GM21528 (cell line): ENCODE results near the gene SCN3A.

Source experiments
- ATAC-seq: cut with Tn5 transposase; IDR thresholded peaks from one replicate; pipeline ENCODE4 v1.9.1; 2021; ENCODE audit warnings: mild to moderate bottlenecking, moderate library complexity; ENCODE audit not compliant: unreplicated experiment, low FRiP score

The SCN3A gene

DNA sequence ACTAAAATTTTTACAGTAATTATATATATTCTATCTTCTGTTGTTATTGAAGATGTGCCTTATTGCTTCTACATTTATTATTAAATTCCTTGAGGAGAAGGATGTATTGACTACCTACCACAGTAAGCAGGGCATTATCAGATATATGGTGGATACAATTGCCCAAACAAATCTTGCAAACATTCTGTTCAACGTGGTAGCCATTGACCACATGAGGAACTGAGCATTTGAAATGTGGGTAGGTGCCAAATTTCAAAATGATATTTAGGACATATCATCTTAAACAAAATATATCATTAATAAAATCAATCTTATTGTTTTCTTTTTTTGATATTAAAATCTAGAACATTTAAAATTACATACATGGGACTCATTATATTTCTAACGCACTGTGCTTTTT, 11.1 kb downstream of the SCN3A start:
- ATAC-seq = peak; percentile 38

- no peak for ATAC-seq
These were observed 12.6 kb downstream of the SCN3A start for GRCh38 chr2:165191096-165191728.

- ATAC-seq = no peak
These were observed 18.2 kb downstream of the SCN3A start for GRCh38 chr2:165185633-165186032.

DNA sequence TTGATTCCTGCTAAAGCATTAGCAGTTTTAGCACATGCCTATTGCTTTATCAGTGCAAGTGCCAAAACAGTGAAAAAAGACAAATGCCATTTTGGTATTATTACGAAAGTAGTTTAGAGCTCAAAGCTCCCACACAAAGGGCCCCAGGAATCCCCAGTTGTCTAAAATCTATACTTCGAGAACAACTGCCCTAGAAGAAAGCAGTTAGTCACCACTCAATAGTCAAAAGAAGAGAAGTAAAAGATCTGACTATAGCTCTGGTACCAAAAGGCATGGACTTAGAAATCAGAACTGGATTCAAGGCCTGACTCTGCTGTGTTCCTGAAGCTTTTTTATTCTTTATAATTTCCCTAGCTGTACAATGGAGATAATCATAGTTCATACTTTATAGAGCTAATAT, 21.8 kb downstream of the SCN3A start:
- no peak for ATAC-seq

- no peak for ATAC-seq
These were observed 27.1 kb downstream of the SCN3A start for GRCh38 chr2:165176780-165177179.

GRCh38 chr2:165173215-165173614, 30.6 kb downstream of the SCN3A start:
- peak; percentile 84 for ATAC-seq

DNA sequence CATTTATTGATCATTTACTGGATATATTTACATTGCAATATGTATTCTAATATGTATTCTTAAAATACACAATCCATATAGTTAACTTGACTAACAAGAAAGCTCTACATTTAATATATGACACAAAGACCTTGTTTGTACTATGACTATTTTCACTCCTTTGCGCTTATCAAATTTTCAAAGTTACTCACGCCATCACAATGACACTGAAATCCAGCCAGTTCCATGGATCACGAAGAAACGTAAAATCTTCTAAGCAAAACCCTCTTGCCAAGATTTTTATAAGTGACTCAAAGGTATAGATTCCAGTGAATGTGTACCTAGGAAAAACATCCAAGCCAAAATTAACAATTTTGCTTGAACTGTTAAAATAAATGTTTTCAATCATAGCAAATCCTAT, 39.6 kb downstream of the SCN3A start:
- ATAC-seq = no peak

GRCh38 chr2:165163761-165164160, 40.1 kb downstream of the SCN3A start:
- no peak for ATAC-seq

- no peak for ATAC-seq
These were observed 41.4 kb downstream of the SCN3A start for GRCh38 chr2:165162466-165162865.

GRCh38 chr2:165161510-165161909, 42.3 kb downstream of the SCN3A start:
- ATAC-seq = no peak

GRCh38 chr2:165157160-165157559, 46.7 kb downstream of the SCN3A start:
- ATAC-seq = no peak

DNA sequence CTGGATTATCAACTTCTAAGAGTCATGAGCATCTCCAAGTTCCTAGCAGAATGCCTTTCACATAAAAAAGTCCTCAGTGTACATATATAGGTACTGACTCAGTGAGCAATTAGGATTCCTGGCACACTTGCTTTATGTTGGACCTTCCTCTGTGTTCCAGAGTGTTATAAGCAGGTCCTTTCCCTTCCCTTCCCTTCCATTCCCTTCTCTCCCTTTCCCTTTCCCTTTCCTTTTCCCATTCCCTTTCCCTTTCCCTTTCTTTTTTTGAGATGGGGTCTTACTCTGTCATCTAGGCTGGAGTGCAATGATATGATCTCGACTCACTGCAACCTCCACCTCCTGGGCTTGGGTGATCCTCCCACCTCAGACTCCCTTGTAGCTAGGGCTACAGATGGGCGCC, 48.7 kb downstream of the SCN3A start:
- ATAC-seq = no peak

GRCh38 chr2:165149439-165149838, 54.4 kb downstream of the SCN3A start:
- ATAC-seq = peak; percentile 97

- no peak for ATAC-seq
These were observed 56.4 kb downstream of the SCN3A start for GRCh38 chr2:165147186-165148045.

DNA sequence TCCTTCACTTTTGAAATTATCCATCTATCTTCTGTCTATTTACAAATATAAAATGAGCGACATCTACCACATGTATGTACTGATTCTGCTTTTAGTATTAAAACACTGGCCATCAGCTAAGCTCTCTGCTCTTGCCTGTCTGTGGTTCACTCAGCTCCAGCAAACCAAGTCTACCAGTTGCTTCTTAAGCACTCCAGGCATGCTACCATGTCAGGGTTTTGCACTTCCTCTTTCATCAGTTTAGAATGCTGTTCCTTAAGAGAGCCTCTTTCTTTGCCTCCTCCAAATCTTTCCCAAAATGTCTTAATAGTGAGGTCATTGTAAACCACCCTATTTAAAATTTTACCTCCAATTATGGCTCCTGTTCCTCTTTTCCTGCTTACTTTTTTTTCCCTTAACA, 59.5 kb downstream of the SCN3A start:
- peak; percentile 73 for ATAC-seq

DNA sequence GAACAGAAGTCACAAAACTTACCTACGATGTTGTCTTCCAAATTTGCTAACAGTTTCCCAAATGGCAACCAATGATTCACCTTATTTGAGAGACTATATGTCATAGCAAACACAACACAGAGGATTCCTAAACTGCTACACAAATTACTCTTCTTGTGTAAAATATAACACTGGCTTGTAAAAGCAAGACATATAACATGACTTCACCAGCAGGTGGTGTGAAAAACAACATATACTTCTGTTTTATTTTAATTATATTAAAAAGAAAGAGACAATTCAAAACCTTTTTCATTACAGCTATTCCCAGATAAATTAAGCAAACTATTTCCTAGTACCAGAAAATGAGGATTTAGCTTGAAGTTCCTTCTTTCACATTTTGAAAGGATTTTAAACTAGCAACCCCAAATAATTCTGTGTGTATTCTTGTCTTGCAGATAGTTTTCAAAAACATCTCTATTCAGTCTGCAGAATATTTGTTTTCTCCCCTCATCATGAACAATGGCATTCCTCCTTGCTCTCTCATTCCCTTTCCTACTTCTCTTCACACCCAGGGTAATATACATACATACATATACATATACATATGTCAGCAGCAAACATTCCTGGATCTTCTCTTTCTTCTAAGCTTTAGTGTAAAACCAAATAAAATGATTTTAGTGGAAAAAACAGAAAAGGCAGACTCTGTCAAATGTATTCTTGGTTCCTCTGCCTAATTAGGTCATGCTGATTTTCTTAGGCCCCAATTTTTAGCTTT, 62.1 kb downstream of the SCN3A start:
- ATAC-seq = no peak

- ATAC-seq = no peak
These were observed 77.6 kb downstream of the SCN3A start for GRCh38 chr2:165126244-165126643.

DNA sequence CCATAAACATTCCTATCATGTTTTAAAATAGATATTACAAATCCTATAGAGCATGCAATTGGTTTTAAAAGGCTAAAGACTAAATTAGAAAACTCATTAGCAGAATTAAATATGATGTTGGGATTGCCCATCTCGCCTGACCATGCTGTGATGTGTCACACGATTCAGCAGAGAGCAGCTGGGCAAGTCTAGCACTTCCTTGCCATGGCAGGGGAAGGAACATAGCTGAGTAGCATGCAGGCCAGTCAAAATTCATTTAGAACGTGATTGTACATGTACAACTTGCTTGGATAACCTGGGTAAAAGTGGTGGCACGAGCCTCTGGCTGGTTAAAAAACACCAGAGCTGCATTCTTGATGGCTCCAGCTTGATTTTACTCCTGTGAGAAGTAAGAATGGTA, 81.3 kb downstream of the SCN3A start:
- no peak for ATAC-seq

DNA sequence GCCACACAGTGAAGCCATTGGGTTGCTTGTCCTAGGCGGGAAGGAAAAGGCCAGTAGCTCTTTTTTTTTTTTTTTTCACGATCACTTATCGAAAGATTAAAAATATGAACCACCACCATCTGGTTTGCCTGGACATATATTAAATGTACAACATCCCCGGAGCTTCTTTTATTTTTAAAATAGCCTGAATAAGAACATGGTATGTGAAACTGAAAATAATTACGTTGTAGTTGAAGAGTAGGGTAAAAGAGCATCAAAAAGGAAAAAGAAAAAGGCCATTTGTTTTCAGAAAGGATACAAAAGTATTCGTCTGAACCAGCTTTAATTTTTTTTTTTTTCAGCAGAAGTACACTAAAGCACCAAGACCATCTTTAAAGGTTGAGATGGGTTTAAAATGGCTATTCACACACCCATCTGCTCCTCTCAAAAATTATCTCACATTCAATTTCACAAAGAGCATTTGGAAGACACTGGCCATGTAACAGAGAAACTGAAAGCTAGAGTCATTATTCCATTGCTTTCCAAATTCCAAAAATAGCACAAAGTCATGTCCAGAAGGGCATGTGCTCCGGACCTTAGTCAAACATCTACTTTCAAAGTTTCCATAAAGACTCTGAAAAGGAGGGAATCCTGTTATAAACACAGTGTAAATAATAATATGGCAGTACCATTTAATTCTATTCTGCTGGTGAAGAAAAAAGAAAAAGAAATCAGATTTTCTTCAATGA, 82.9 kb downstream of the SCN3A start:
- no peak for ATAC-seq

- ATAC-seq = no peak
These were observed 88.6 kb downstream of the SCN3A start for GRCh38 chr2:165115258-165115657.
